TTC549 (cell line): Measurements from ENCODE around the gene MEX3D.

Experiments
- FAIRE-seq: peaks from 2 replicates; lab custom pipeline; 2012; peaks lifted over from hg19 to GRCh38; lab: Jason Lieb, UNC

MEX3D gene

DNA sequence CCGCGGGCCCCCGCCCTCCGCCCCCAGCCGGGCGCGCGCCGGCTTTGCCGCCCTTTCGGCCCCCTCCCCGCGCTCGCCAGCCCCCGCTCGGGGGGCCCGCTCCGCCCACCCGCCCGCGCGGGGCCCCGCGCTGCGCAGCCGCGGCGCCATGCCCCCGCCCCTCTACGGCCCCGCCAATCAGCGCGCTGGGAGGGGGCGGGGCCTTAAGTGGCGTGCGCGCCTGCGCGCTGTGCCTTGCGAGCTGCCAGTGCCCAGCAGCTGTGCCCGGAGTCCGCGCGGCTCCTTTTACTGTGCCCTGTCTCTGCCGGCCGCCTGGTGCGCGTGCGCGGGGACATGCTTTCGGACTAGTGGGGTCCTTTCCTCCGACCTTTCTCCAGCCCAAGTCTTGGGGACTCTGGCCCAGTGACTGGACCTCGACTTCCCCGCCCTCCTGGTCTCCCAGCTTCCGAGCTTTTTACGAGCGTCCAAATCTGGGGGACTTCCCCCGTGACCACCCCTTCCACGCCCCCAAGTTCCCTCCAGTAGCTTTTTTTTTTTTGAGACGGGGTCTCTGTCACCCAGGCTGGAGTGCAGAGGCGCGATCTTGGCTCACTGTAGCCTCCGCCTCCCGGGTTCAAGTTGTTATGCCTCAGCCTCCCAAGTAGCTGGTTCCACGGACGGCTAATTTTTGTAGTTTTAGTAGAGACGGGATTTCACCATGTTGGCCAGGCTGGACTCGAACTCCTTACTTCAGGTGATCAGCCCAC is 24.8 kb upstream of the MEX3D start, which contains the start of gene MBD3:
MBD3 (minus strand) TSS at position 111 of the 746 bp plus-strand sequence. CDS start 234 bp downstream, outside the sequence.
- FAIRE-seq, result no peak

DNA sequence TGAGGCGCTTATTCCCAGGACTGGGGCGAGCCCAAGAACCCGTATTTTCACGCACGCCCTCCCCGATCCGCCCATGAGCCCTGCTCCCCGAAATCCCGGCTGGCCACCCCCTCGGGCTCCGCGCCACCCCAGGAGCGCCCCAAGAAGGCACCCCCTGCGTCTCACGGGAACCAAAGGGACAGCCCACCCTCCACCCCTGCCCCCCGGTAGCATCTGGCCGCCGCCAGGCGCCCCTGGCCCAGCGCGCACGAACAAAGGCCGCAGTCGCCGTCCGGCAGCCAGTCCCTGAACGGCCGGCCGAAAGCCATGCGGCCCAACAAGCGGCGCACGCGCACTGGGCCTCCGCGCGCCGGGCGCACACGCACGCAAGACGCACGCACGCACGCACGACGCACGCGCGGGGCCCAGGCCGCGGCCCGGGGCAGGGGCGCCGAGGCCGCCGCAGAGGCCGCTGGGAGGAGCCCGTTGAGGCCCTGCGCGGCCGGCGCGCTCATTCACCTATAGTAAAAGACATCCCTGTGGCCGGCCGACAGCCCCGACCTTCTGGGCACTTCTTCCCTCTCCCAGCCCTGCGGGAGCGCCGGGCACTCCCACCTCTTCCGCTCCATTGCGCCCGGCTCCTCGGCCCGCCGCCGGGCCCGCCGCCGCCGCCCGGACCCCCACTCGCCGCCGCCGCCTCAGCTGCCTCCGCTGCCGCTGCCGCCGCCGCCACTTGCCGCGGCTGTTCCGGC is 24.1 kb upstream of the MEX3D start:
- FAIRE-seq, result no peak

- FAIRE-seq, result no peak
Observed at GRCh38 chr19:1591421-1592023, 23.4 kb upstream of the MEX3D start.

- no peak for FAIRE-seq
Observed at GRCh38 chr19:1590641-1591397, 22.7 kb upstream of the MEX3D start.

- FAIRE-seq, result no peak
Observed at GRCh38 chr19:1587872-1588271, 19.7 kb upstream of the MEX3D start.

DNA sequence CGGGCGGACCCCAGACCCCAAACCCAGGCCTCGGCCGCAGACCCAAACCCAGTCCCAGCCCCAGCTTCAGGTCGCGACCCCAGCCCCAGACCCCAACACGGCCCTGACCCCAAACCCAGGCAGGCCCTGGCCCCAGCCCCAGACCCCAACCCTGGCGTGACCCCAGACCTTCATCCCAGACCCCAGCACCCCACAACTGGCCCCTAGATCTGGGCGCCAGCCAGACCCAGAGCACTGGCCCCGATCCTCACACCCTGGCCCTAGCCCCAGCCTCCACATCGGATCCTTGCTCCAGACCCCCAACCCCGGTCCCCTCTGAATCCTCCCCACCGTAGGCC is 17.1 kb upstream of the MEX3D start:
- FAIRE-seq, result no peak

GRCh38 chr19:1584500-1585242 is 16.5 kb upstream of the MEX3D start:
- no peak for FAIRE-seq

DNA sequence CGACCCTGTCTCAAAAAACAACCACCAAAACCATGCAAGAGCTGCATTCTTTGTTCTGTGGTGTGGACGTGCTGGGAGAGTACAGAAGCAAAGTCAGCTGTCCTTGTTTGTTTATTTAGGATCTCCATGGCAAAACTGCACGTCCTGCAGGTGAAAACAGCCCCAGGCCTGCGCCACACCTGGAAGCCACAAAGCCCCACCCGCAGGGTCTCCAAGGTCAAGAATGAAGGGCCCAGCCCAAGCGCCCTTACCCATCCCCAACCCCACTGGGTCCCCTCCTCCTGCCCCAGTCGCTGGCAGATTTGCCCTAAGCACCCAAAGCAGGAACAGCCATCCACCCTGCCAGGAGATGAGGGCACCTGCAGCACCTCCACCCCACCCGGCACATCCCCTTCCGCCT is 14.1 kb upstream of the MEX3D start:
- FAIRE-seq, result no peak

GRCh38 chr19:1580957-1581356 is 12.8 kb upstream of the MEX3D start:
- FAIRE-seq, result no peak

DNA sequence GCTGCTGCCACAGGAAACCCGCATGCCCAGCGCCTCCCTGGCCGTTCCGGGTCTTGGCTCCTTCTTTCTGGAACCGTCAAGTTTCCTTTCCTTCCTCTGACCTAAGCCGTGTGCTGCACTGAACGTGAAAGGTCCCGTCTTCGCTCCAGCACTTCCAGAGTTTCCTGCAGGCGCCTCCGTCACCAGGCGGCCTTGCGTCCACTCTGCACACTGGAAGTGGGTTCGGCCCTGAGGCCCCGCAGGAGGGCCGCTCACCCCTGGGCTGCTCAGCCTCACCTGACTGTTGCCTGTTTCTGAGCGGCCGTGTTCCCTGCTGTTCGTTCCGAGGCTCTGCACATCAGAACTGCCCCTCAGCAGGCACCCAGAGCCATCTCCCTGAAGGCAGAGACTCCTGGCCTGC is 12.3 kb upstream of the MEX3D start:
- FAIRE-seq, result no peak

- FAIRE-seq, result no peak
Observed at GRCh38 chr19:1579222-1579621, 11.1 kb upstream of the MEX3D start.

DNA sequence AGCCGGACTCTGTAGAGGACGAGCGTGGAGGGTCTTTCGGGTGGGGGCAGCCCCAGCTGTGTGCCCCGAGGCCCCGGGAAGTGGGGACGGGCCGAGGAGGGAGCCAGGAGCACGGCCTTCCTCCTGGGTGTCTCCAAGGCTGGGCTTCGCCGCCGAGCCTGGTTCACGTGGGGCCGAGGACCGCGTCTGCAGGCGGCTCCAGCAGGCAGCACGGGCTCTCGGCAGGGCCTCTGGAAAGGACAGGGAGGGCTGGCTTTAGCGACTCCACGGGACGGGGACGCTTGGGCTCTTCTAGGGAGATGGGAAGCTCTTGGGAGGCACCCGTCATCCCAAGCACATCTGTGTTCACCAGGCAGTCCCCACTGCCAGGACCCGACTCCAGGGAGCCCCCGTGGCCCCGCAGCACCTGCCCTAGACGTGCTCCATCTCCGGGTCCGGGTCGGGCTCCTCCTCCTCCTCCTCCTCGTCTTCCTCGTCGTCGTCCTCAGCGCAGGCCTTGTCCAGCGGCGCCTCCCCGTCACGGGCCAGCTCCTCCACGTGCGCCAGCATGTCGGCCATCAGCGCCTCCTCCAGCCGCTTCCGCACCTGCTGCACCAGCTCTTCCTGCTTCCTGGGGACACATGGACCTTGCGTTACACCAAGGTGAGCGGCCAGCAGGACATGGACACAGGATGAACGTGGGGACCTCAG is 9.9 kb upstream of the MEX3D start:
- FAIRE-seq, result no peak

DNA sequence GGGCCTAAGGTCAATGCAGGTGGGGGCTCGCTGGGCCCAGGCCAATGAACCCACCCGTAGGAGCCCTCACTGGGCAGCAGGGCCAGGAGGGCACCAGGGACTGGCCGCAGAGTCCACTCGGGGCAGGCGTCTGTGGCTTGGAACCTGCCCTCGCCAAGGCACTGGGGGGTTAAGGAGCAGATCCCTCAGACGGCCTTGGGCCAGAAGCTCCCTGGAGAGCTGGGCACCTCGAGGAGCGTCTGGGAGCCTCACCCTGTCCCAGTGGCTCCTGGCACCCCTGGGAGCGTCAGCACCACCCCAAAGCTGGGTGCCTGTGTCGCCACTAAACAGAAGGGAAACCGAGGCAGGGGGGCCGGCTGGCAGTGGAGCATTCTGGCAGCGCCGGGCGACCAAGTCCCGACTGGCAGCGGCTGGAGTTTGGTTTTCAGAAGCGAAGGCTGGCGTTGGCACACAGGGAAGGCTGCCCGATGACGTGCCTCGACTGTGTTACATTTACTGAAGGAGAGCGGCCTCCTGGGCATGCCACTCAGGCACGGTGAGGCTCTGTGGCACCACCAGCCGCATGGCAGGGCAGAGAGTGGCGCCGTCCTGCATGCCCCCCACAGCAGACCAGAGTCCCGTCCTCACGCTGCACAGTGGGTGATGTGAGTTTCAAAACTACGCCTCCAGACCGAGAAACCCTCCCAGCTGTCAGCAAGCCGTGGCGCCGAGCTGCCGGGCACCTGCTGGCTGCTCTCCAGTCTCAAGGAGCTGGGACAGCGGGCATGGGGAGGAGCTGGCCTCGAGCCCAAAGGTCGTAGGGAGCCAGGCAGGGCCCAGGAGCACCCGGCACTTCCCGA is 9.2 kb upstream of the MEX3D start:
- FAIRE-seq, result no peak

- FAIRE-seq, result no peak
Observed at GRCh38 chr19:1576242-1577089, 8.3 kb upstream of the MEX3D start.

DNA sequence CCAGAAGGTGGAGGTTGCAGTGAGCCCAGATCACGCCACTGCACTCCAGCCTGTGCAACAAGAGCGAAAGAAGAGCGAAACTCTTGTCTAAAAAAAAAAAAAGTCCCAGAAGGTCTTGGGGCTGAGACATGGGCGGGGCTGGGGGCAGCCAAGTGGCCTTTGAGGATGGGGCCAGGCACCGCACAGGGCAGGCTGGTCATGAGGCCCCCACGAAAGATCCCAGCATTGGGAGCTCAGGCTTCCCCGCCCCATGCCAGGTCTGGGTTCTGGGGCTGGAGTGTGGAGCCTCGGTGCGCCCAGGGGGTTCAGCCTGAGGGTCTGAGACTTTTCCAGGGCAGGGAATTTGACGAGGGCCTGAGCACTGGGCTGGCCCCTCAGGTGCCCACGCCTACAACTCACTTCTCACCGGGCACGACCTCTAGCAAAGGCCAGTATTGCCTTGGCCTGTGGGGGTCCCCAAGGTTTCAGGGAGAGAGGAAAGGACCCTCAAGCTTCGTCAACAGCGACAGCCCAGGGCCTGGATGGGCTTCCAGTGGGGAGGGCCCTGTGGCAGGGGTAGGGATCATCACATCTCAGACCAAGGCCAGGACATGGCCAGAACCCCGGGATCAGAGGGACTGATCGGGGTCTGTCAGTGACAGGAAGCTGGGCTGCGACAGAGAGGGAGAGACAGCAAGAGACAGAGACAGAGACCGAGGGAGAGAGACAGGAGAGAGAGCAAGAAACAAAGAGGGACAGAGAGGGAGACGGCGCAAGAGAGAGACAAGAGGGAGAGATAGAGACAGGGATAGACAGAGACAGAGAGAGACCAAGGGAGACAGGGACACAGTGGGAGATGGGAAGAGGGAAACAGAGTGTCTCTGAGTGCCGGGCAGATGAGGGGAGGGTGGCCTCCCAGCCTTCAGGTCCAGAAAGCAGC is 7.5 kb upstream of the MEX3D start:
- FAIRE-seq, result no peak

GRCh38 chr19:1574354-1575136 is 6.4 kb upstream of the MEX3D start:
- FAIRE-seq, result no peak

GRCh38 chr19:1572795-1573194 is 4.7 kb upstream of the MEX3D start:
- no peak for FAIRE-seq

DNA sequence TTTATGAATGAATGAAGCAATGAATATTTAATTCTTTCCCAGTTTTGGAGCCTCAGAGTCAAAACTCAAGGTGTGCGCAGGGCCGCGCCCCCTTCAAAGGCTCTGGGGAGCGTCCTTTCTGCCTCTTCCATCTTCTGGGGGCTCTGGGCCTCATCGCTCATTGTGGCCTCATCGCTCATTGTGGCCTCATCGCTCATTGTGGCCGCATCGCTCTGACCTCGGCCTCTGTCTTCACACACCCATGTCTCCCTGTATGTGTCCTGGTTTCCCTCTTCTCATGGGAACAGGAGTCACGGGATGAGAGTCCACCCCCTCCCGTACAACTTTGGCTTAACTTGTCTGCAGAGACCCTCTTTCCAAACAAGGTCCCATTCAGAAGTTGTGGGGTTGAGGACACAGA is 3.2 kb upstream of the MEX3D start:
- FAIRE-seq, result no peak
